HEK293T (cell line): ENCODE measurements around the gene AMPD3.

Experiments used
- BHLHE40 ChIP-seq: fragments of 450-650 bp; IDR thresholded peaks from 2 replicates; pipeline ENCODE4 v1.6.1; 2016; ENCODE audit warnings: mild to moderate bottlenecking, moderate library complexity, borderline replicate concordance
- L3MBTL2 ChIP-seq: fragments of 450-650 bp; conservative IDR thresholded peaks from 2 replicates; pipeline ENCODE4 v1.6.1; 2016; ENCODE audit warnings: mild to moderate bottlenecking
- LEF1 ChIP-seq: fragments of 450-650 bp; IDR thresholded peaks from 2 replicates; pipeline ENCODE4 v1.6.1; 2017; ENCODE audit warnings: mild to moderate bottlenecking, borderline replicate concordance
- NFRKB ChIP-seq: fragments of 450-650 bp; IDR thresholded peaks from 2 replicates; pipeline ENCODE4 v1.6.1; 2016; ENCODE audit warnings: mild to moderate bottlenecking, moderate library complexity
- TARDBP ChIP-seq: fragments of 450-650 bp; IDR thresholded peaks from 2 replicates; pipeline ENCODE4 v1.6.1; 2016

DNA sequence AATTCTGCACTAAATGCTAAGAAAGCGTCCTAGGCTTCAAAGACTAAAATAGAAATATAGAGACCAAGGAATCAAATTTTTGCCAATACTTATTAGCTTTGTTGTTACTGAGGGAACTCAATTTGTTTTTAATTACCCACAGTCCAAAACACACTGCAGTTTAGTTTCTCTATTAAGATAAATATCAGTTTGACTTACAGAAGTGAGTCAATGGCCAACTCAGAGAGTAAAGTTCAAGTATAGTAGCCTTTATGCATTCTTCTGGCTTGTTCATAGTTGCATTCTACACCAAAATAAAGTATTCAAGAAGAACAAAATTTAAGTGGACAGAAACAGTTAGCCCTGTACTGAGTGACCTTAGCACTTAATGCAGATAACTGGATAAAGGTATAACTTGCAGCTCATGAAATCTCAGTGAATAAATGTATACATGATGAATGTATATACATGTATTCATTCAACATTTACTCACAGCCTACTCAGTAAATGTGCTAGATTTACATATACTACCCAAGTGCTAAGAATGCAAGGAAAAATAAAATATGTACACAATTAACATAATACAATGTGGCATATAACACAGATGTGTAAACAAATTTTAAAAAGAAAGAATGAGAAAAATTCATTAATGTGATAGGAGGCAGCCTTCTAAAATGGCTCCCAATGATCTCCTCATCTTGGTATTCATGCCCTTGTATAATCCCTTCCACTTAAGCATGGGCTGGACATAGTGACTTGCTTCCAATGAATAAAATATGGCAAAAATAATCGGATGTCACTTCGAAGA lies 95.6 kb downstream of the AMPD3 start:
- TF ChIP-seq L3MBTL2 (no peak), BHLHE40 (no peak), TARDBP (no peak), LEF1 (no peak), NFRKB (no peak)
